H9 (cell line): Measurements from ENCODE around the gene DHH. TPM values are rescaled to one million over a fixed set of nuclear protein-coding genes. Genes with fewer than 3 reads are reported as not detected.

Experiments used
- DNase-seq: peaks from one replicate; pipeline ENCODE4 v3.0.0-alpha.2; 2017
- H2AFZ ChIP-seq: one replicate; pipeline ENCODE4 v1.6.1; 2013; ENCODE audit warnings: mild to moderate bottlenecking, low read length, control low read depth, moderate library complexity
- H2AK5ac ChIP-seq: 2 replicates; pipeline ENCODE4 v1.6.1; 2013; ENCODE audit warnings: low read length, control low read depth, mixed read lengths; ENCODE audit not compliant: insufficient read length
- H2BK120ac ChIP-seq: one replicate; pipeline ENCODE4 v1.6.1; 2013; ENCODE audit warnings: low read depth, mild to moderate bottlenecking, low read length, control low read depth, inconsistent platforms; ENCODE audit not compliant: poor library complexity, severe bottlenecking
- H2BK12ac ChIP-seq: 2 replicates; pipeline ENCODE4 v1.6.1; 2013; ENCODE audit warnings: low read length, control low read depth, mixed read lengths, low read depth; ENCODE audit not compliant: insufficient read length
- H2BK15ac ChIP-seq: 2 replicates; pipeline ENCODE4 v1.6.1; 2013; ENCODE audit warnings: low read depth, low read length, control low read depth
- H2BK20ac ChIP-seq: one replicate; pipeline ENCODE4 v1.6.1; 2013; ENCODE audit warnings: low read depth, mild to moderate bottlenecking, low read length, control low read depth, inconsistent platforms; ENCODE audit not compliant: poor library complexity, severe bottlenecking
- H2BK5ac ChIP-seq: 2 replicates; pipeline ENCODE4 v1.6.1; 2013; ENCODE audit warnings: low read length, control low read depth, mixed read lengths; ENCODE audit not compliant: insufficient read length
- H3K14ac ChIP-seq: 2 replicates; pipeline ENCODE4 v1.6.1; 2013; ENCODE audit warnings: low read length, control low read depth; ENCODE audit not compliant: insufficient read depth
- H3K18ac ChIP-seq: 2 replicates; pipeline ENCODE4 v1.6.1; 2013; ENCODE audit warnings: low read depth, mild to moderate bottlenecking, mixed read lengths, low read length, control low read depth; ENCODE audit not compliant: insufficient read length
- H3K23ac ChIP-seq: 2 replicates; pipeline ENCODE4 v1.6.1; 2013; ENCODE audit warnings: low read length, control low read depth, mixed read lengths, low read depth; ENCODE audit not compliant: insufficient read length
- H3K23me2 ChIP-seq: 2 replicates; pipeline ENCODE4 v1.6.1; 2013; ENCODE audit warnings: low read depth, mild to moderate bottlenecking, mixed read lengths, low read length, control low read depth; ENCODE audit not compliant: insufficient read length, poor library complexity, severe bottlenecking
- H3K27ac ChIP-seq: 2 replicates; pipeline ENCODE4 v1.5.1; 2013; ENCODE audit warnings: low read length, control low read depth, mixed read lengths, low read depth; ENCODE audit not compliant: insufficient read length
- H3K27me3 ChIP-seq: 2 replicates; pipeline ENCODE4 v1.6.1; 2013; ENCODE audit warnings: low read length, control low read depth, inconsistent platforms; ENCODE audit not compliant: insufficient read depth
- H3K4ac ChIP-seq: 2 replicates; pipeline ENCODE4 v1.6.1; 2013; ENCODE audit warnings: low read depth, mild to moderate bottlenecking, control low read depth, inconsistent platforms, low read length, moderate library complexity
- H3K4me1 ChIP-seq: 2 replicates; pipeline ENCODE4 v1.6.1; 2013; ENCODE audit warnings: low read length, control low read depth, inconsistent platforms; ENCODE audit not compliant: insufficient read depth
- H3K4me2 ChIP-seq: 2 replicates; pipeline ENCODE4 v1.6.1; 2013; ENCODE audit warnings: low read length, control low read depth, mixed read lengths; ENCODE audit not compliant: insufficient read length, insufficient read depth
- H3K56ac ChIP-seq: 2 replicates; pipeline ENCODE4 v1.6.1; 2013; ENCODE audit warnings: low read depth, mild to moderate bottlenecking, mixed read lengths, low read length, control low read depth; ENCODE audit not compliant: insufficient read length
- H3K79me1 ChIP-seq: 2 replicates; pipeline ENCODE4 v1.6.1; 2013; ENCODE audit warnings: low read depth, mild to moderate bottlenecking, moderate library complexity, low read length, control low read depth, inconsistent platforms; ENCODE audit not compliant: insufficient read depth, poor library complexity, severe bottlenecking
- H3K79me2 ChIP-seq: 2 replicates; pipeline ENCODE4 v1.6.1; 2013; ENCODE audit warnings: low read length, control low read depth, inconsistent platforms; ENCODE audit not compliant: insufficient read depth
- H3K9ac ChIP-seq: 2 replicates; pipeline ENCODE4 v1.6.1; 2013; ENCODE audit warnings: low read length, control low read depth, mixed read lengths; ENCODE audit not compliant: insufficient read length; ENCODE audit errors: extremely low read depth
- H3K9me3 ChIP-seq: one replicate; pipeline ENCODE4 v1.6.1; 2013; ENCODE audit warnings: low read depth, low read length, inconsistent platforms; ENCODE audit not compliant: control insufficient read depth
- H3T11ph ChIP-seq: one replicate; pipeline ENCODE4 v1.6.1; 2013; ENCODE audit warnings: mild to moderate bottlenecking, low read length, control low read depth, inconsistent platforms
- H4K20me1 ChIP-seq: one replicate; pipeline ENCODE4 v1.6.1; 2013; ENCODE audit not compliant: control insufficient read depth, insufficient read length, insufficient read depth
- H4K5ac ChIP-seq: 2 replicates; pipeline ENCODE4 v1.6.1; 2013; ENCODE audit warnings: low read depth, mild to moderate bottlenecking, mixed read lengths, low read length, control low read depth; ENCODE audit not compliant: insufficient read length
- H4K8ac ChIP-seq: replicated peaks from 2 replicates; pipeline ENCODE4 v1.6.1; 2013; ENCODE audit warnings: low read length, control low read depth, mixed read lengths, low read depth; ENCODE audit not compliant: insufficient read length
- H4K91ac ChIP-seq: 2 replicates; pipeline ENCODE4 v1.6.1; 2013; ENCODE audit warnings: low read depth, mild to moderate bottlenecking, moderate library complexity, mixed read lengths, low read length, control low read depth; ENCODE audit not compliant: insufficient read length
- H3K27ac Mint-ChIP-seq, 3 experiments: 2 replicates in 2 of 3; 3 replicates in 1 of 3; pipeline ENCODE4 v1.8.0; 2020 to 2021; ENCODE audit warnings: mixed read lengths in 3 of 3, mild to moderate bottlenecking in 1 of 3, moderate library complexity in 1 of 3
- H3K27me3 Mint-ChIP-seq: 2 replicates; pipeline ENCODE4 v1.8.0; 2021; ENCODE audit warnings: low read depth, mild to moderate bottlenecking, moderate library complexity, mixed read lengths
- H3K36me3 Mint-ChIP-seq, 3 experiments: 2 replicates in 2 of 3; 3 replicates in 1 of 3; pipeline ENCODE4 v1.8.0; 2020 to 2021; ENCODE audit warnings: low read depth in 3 of 3, mixed read lengths in 3 of 3; ENCODE audit not compliant: insufficient read depth in 1 of 3
- H3K4me1 Mint-ChIP-seq, 2 experiments: 2 replicates each; pipeline ENCODE4 v1.8.0; 2020; ENCODE audit warnings: mixed read lengths in 2 of 2
- H3K4me3 Mint-ChIP-seq, 2 experiments: 2 replicates in 1 of 2; 3 replicates in 1 of 2; pipeline ENCODE4 v1.8.0; 2020 to 2021; ENCODE audit warnings: mild to moderate bottlenecking in 2 of 2, mixed read lengths in 2 of 2, moderate library complexity in 1 of 2
- H3K9me3 Mint-ChIP-seq, 2 experiments: 2 replicates in 1 of 2; 3 replicates in 1 of 2; pipeline ENCODE4 v1.8.0; 2020; ENCODE audit warnings: mild to moderate bottlenecking in 2 of 2, mixed read lengths in 2 of 2, moderate library complexity in 1 of 2
- WGBS: extraction: QIAGEN DNeasy Blood & Tissue Kit; methylation state at CpG from one replicate; pipeline ENCODE4 v1.1.7; 2013; ENCODE audit warnings: missing lambda C conversion rate, low lambda C conversion rate, mixed read lengths; ENCODE audit not compliant: insufficient read length; ENCODE audit errors: extremely low coverage; 5-methylcytosine and 5-hydroxymethylcytosine counted together
- total RNA-seq: library from RNA; stranded (reverse); gene quantifications from 2 replicates; pipeline ENCODE4 v1.2.1, GENCODE V29; 2021
- TF ChIP-seq, protein P1 (sequence below): fragments of 200-600 bp; sonication (generic); conservative IDR thresholded peaks from 3 replicates; pipeline ENCODE4 v1.8.0; 2021; ENCODE audit warnings: antibody characterized with exemption, mild to moderate bottlenecking

DHH gene
- total RNA-seq, 1 experiment from 2014 or later, result 0.20 TPM

DNA sequence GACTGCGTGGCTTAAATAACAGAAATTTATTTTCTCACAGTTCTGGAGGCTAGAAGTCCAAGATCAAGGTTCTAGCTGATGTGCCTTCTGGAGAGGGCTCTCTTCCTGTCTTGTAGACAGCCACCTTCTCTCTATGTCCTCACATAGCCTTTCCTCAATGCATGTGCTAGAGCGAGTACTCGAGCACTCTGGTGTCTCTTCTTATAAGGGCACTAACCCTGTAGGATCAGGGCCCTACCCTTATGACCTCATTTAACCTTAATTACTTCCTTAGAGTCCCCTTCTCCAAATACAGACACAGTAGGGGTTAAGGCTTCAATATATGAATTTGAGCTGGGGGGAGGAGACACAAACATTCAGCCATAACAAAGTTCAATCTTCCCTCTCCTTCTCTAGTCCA, 10.2 kb downstream of the DHH start:
- Histone ChIP-seq H3K4me2 (no peak overlapping the region), H3K18ac (no peak overlapping the region), H3K27me3 (peaks cover 24% of the 10 kb centered on the region), H3K79me2 (no peaks in the 10 kb centered on the region), H2BK5ac (no peak overlapping the region), H3T11ph (no peak overlapping the region), H2AK5ac (no peak overlapping the region), H2BK12ac (no peak overlapping the region), H4K5ac (no peak overlapping the region), H4K8ac (no peak overlapping the region), H3K56ac (no peak overlapping the region), H3K9me3 (no peaks in the 10 kb centered on the region), H4K20me1 (peaks cover 5% of the 10 kb centered on the region), H3K4me1 (no peaks in the 10 kb centered on the region), H2BK15ac (no peak overlapping the region), H2AFZ (no peak overlapping the region), H3K14ac (no peak overlapping the region), H2BK120ac (no peak overlapping the region), H4K91ac (no peak overlapping the region), H3K23ac (no peak overlapping the region), H3K23me2 (peaks cover 6% of the 10 kb centered on the region), H3K9ac (no peak overlapping the region), H3K27ac (no peak overlapping the region), H3K79me1 (no peaks in the 10 kb centered on the region), H3K4ac (no peak overlapping the region), H2BK20ac (no peak overlapping the region)
- H3K4me1 Mint-ChIP-seq, result peaks cover 9 to 14% of the 10 kb centered on the region in 2 experiments
- WGBS, result no CpG with 5 or more reads among the region's 3 CpGs
- DNase-seq, result no peak
- TF ChIP-seq, protein P1, sequence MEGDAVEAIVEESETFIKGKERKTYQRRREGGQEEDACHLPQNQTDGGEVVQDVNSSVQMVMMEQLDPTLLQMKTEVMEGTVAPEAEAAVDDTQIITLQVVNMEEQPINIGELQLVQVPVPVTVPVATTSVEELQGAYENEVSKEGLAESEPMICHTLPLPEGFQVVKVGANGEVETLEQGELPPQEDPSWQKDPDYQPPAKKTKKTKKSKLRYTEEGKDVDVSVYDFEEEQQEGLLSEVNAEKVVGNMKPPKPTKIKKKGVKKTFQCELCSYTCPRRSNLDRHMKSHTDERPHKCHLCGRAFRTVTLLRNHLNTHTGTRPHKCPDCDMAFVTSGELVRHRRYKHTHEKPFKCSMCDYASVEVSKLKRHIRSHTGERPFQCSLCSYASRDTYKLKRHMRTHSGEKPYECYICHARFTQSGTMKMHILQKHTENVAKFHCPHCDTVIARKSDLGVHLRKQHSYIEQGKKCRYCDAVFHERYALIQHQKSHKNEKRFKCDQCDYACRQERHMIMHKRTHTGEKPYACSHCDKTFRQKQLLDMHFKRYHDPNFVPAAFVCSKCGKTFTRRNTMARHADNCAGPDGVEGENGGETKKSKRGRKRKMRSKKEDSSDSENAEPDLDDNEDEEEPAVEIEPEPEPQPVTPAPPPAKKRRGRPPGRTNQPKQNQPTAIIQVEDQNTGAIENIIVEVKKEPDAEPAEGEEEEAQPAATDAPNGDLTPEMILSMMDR, result no peak
- no peak overlapping the region for H3K27ac Mint-ChIP-seq
- H3K9me3 Mint-ChIP-seq, result no peaks in the 10 kb centered on the region
- peaks cover 77% of the 10 kb centered on the region for H3K27me3 Mint-ChIP-seq
- no peak overlapping the region for H3K4me3 Mint-ChIP-seq
- H3K36me3 Mint-ChIP-seq, result no peaks in the 10 kb centered on the region
